Cortex of kidney (tissue), 1 donor: ENCODE data around the gene FANCC.
"Not testable (repeated sequence)": the region's sequence is repeated elsewhere in the genome, so short reads cannot be mapped to it uniquely, and the experiment has no call there.

Experiments
- DNase-seq: peaks from one replicate; lab custom pipeline; 2025; lab: John Stamatoyannopoulos, UW

The FANCC gene

GRCh38 chr9:95280745-95281144 lies 36.8 kb downstream of the FANCC start:
- DNase-seq: no peak

GRCh38 chr9:95277509-95277908 lies 40.0 kb downstream of the FANCC start:
- no peak for DNase-seq

GRCh38 chr9:95276395-95276954 lies 41.0 kb downstream of the FANCC start:
- DNase-seq: no peak

- not testable (repeated sequence) for DNase-seq
Observed at GRCh38 chr9:95274160-95274559, 43.3 kb downstream of the FANCC start.

GRCh38 chr9:95273369-95274022 lies 44.0 kb downstream of the FANCC start:
- DNase-seq: no peak

- DNase-seq: no peak
Observed at GRCh38 chr9:95272830-95273229, 44.7 kb downstream of the FANCC start.

- no peak for DNase-seq
Observed at GRCh38 chr9:95270790-95271189, 46.7 kb downstream of the FANCC start.

GRCh38 chr9:95269803-95270773 lies 47.4 kb downstream of the FANCC start:
- not testable (repeated sequence) for DNase-seq

GRCh38 chr9:95268681-95269080 lies 48.8 kb downstream of the FANCC start:
- no peak for DNase-seq

- DNase-seq: no peak
Observed at GRCh38 chr9:95266649-95267048, 50.9 kb downstream of the FANCC start.

GRCh38 chr9:95265960-95266359 lies 51.5 kb downstream of the FANCC start:
- no peak for DNase-seq

GRCh38 chr9:95264954-95265615 lies 52.4 kb downstream of the FANCC start:
- DNase-seq: no peak

GRCh38 chr9:95261890-95262289 lies 55.6 kb downstream of the FANCC start:
- DNase-seq: no peak

GRCh38 chr9:95250462-95251221 lies 66.9 kb downstream of the FANCC start:
- no peak for DNase-seq

- DNase-seq: no peak
Observed at GRCh38 chr9:95249986-95250385, 67.5 kb downstream of the FANCC start.

GRCh38 chr9:95246547-95246946 lies 71.0 kb downstream of the FANCC start:
- no peak for DNase-seq

- no peak for DNase-seq
Observed at GRCh38 chr9:95242613-95243012, 74.9 kb downstream of the FANCC start.

- no peak for DNase-seq
Observed at GRCh38 chr9:95239071-95239470, 78.4 kb downstream of the FANCC start.

GRCh38 chr9:95237336-95237735 lies 80.2 kb downstream of the FANCC start:
- no peak for DNase-seq

GRCh38 chr9:95230046-95230445 lies 87.5 kb downstream of the FANCC start:
- no peak for DNase-seq

- no peak for DNase-seq
Observed at GRCh38 chr9:95229230-95229915, 88.1 kb downstream of the FANCC start.
